ENCODE measurements around the gene CENPI. TPM values are rescaled to one million over a fixed set of nuclear protein-coding genes. Genes with fewer than 3 reads are reported as not detected.

Gene CENPI
- total RNA-seq, 1 donor from 2014 or later: 0.27 TPM

- Histone ChIP-seq H3K4me1 (no peaks in the 10 kb centered on the region), H3K27ac (replicated peaks) (no peak overlapping the region), H3K36me3 (no peaks in the 10 kb centered on the region), H3K4me3 (no peak overlapping the region), H3K27me3 (ENCODE audit: low read depth) (no peaks in the 10 kb centered on the region), H3K9me3 (replicated peaks) (no peaks in the 10 kb centered on the region)
- TF ChIP-seq CTCF (IDR thresholded peaks at IDR 0.05; ENCODE audit: borderline replicate concordance): no peak
- intact Hi-C loops (cut with micrococcal nuclease): no loop called here
- DNase-seq: no peak
Observed at GRCh38 chrX:101081231-101081630, 16.8 kb upstream of the CENPI start.

- no peak overlapping the region for H3K4me3 ChIP-seq
- intact Hi-C loops (cut with micrococcal nuclease): no loop called here
- no peaks in the 10 kb centered on the region for H3K27me3 ChIP-seq (ENCODE audit: low read depth)
- DNase-seq: no peak
- TF ChIP-seq CTCF (IDR thresholded peaks at IDR 0.05; ENCODE audit: borderline replicate concordance): no peak
- no peak overlapping the region for H3K27ac ChIP-seq (replicated peaks)
- H3K36me3 ChIP-seq: no peaks in the 10 kb centered on the region
- H3K4me1 ChIP-seq: no peaks in the 10 kb centered on the region
- no peaks in the 10 kb centered on the region for H3K9me3 ChIP-seq (replicated peaks)
Observed at GRCh38 chrX:101091817-101092216, 6.2 kb upstream of the CENPI start.

- Histone ChIP-seq H3K9me3 (replicated peaks) (no peaks in the 10 kb centered on the region), H3K27me3 (ENCODE audit: low read depth) (no peaks in the 10 kb centered on the region), H3K27ac (replicated peaks) (no peak overlapping the region), H3K4me3 (no peak overlapping the region), H3K4me1 (no peaks in the 10 kb centered on the region), H3K36me3 (no peaks in the 10 kb centered on the region)
- intact Hi-C loops (cut with micrococcal nuclease): no loop called here
- DNase-seq: no peak
- no peak for TF ChIP-seq CTCF (IDR thresholded peaks at IDR 0.05; ENCODE audit: borderline replicate concordance)
Observed at GRCh38 chrX:101108284-101108683, 10.3 kb downstream of the CENPI start.

GRCh38 chrX:101117701-101118100 lies 19.7 kb downstream of the CENPI start:
- Histone ChIP-seq H3K27me3 (ENCODE audit: low read depth) (no peaks in the 10 kb centered on the region), H3K9me3 (replicated peaks) (no peaks in the 10 kb centered on the region), H3K36me3 (no peaks in the 10 kb centered on the region), H3K4me1 (no peaks in the 10 kb centered on the region), H3K4me3 (no peak overlapping the region), H3K27ac (replicated peaks) (no peak overlapping the region)
- intact Hi-C loops (cut with micrococcal nuclease): no loop called here
- DNase-seq: no peak
- TF ChIP-seq CTCF (IDR thresholded peaks at IDR 0.05; ENCODE audit: borderline replicate concordance): no peak

- Histone ChIP-seq H3K27me3 (ENCODE audit: low read depth) (no peaks in the 10 kb centered on the region), H3K9me3 (replicated peaks) (no peaks in the 10 kb centered on the region), H3K4me1 (no peaks in the 10 kb centered on the region), H3K27ac (replicated peaks) (no peak overlapping the region), H3K36me3 (no peaks in the 10 kb centered on the region), H3K4me3 (no peak overlapping the region)
- intact Hi-C loops (cut with micrococcal nuclease): no loop called here
- no peak for DNase-seq
- TF ChIP-seq CTCF (IDR thresholded peaks at IDR 0.05; ENCODE audit: borderline replicate concordance): no peak
Observed at GRCh38 chrX:101136235-101136634, 38.2 kb downstream of the CENPI start.

Other genes with a start within 250 kb of the CENPI start
- not detected for gene NOX1, start 223.8 kb upstream of the CENPI start, total RNA-seq
- not detected for gene XKRX, start 169.3 kb upstream of the CENPI start, total RNA-seq
- not detected for gene ARL13A, start 128.5 kb upstream of the CENPI start, total RNA-seq
- gene TRMT2B, start 46.1 kb upstream of the CENPI start, total RNA-seq: 17.3 TPM
- not detected for gene TMEM35A, start 19.3 kb upstream of the CENPI start, total RNA-seq
- gene DRP2, start 121.6 kb downstream of the CENPI start, total RNA-seq: 0.14 TPM
- gene TAF7L, start 193.1 kb downstream of the CENPI start, total RNA-seq: 0.08 TPM